ENCODE results near the gene ANKRD12. TPM values are rescaled to one million over a fixed set of nuclear protein-coding genes. Genes with fewer than 3 reads are reported as not detected.

ANKRD12 gene
- total and polyA plus RNA-seq, 4 donors: 10.2 to 108 (median 50.0) TPM

DNA sequence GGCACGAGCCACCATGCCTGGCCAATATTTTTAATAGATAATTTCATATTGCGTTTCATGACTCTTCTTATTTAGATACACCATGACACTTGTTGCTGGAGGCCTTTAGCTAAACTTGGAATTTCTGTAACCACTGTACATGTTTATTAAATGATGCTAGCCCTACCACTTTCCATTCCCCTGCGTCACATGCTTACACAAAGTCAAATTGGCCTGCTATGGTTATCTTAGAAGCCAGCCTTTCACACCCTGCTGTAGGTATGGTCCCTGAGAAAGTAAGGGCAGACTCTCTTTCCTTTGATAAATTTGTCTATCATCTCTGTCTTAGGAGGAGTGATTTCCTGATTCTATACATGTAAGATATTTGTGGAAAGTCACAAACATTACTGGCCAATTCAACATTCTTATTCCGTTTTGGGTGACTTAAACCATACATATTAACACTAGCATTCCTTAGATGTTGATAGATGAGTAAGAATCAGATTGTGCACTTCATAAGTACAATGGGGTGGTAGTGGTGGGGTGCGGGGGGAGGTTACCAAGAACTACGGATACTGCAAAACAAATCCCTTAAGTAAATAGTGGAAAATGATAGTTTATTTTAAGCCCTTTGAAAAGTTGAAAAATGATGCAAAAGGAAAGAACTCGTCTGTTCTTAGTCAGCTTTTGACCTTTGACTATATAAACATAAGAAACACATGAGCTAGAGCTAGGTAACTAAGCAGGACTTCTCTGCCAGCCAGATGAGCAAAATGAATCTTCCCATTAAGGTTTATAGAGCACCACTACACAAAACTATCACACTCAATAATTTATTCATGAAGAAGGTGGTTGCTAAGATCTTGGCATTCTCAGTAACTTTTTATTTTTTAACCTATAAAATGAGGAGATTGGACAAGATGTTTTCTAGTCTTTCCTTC is 42.0 kb upstream of the ANKRD12 start:
- DNase-seq (peak in 2 of 3 donors; percentile 29 to 36), ATAC-seq (ENCODE audit: insufficient read depth, low FRiP score) (no peak)
- Histone ChIP-seq H3K4me1 (ENCODE audit: control insufficient read depth in 5 of 5, insufficient read depth in 5 of 5, low read length in 5 of 5) (peaks cover 0 to 5% (median 0%) of the 10 kb centered on the region in 5 donors), H3K4me3 (no peak overlapping the region), H3K27ac (ENCODE audit: low read depth in 1 of 2, low read length in 1 of 2) (no peak overlapping the region), H3K9me3 (ENCODE audit: control insufficient read depth in 4 of 4, insufficient read depth in 3 of 4, low read length in 3 of 4) (no peaks in the 10 kb centered on the region), H3K27me3 (ENCODE audit: control insufficient read depth in 3 of 3, insufficient read depth in 3 of 3, low read length in 2 of 3) (no peaks in the 10 kb centered on the region), H3K9ac (ENCODE audit: insufficient read depth in 1 of 2, low read length in 2 of 2) (no peak overlapping the region), H3K36me3 (ENCODE audit: control insufficient read depth in 4 of 4, insufficient read depth in 4 of 4, low read length in 4 of 4) (no peaks in the 10 kb centered on the region)
- TF ChIP-seq, protein P1, sequence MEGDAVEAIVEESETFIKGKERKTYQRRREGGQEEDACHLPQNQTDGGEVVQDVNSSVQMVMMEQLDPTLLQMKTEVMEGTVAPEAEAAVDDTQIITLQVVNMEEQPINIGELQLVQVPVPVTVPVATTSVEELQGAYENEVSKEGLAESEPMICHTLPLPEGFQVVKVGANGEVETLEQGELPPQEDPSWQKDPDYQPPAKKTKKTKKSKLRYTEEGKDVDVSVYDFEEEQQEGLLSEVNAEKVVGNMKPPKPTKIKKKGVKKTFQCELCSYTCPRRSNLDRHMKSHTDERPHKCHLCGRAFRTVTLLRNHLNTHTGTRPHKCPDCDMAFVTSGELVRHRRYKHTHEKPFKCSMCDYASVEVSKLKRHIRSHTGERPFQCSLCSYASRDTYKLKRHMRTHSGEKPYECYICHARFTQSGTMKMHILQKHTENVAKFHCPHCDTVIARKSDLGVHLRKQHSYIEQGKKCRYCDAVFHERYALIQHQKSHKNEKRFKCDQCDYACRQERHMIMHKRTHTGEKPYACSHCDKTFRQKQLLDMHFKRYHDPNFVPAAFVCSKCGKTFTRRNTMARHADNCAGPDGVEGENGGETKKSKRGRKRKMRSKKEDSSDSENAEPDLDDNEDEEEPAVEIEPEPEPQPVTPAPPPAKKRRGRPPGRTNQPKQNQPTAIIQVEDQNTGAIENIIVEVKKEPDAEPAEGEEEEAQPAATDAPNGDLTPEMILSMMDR (IDR thresholded peaks at IDR 0.05; ENCODE audit: control extremely low read depth, extremely low read depth): no peak
- WGBS, 2 donors: 64 to 78% methylated on average over 7 of the region's 7 CpGs

DNA sequence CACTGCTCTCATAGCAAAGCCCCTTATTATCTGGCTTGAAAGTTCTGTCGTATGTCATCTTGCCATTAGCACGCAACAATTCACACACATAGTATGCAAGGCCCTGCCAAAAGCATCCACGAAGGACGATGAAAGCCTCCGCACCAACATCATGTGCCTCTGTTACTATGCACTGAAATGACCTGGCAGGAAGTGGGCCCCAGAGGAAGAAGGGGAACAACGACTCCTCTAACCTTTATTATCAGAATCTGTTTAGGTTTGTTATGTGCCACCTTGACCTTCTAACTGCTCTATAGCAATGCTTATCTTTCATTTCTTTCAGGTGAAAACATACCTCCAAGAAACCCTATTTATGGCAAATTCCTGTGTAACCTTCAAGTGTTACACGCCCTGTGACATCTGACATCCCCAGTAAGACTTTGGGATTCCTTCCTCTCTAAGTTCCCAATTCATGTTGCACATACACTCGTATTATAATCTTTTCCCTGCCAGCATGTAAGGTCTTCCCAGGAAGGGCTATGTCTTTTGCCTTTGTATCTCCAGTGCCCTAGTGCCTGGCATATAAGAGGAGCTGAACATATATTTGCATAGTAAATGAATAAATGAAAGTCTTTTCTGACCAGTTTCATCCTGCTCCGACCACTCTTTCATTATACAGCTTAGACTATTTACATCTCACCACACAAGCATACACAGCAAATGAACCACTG is 41.1 kb upstream of the ANKRD12 start:
- TF ChIP-seq, protein P1 (IDR thresholded peaks at IDR 0.05; ENCODE audit: control extremely low read depth, extremely low read depth): no peak
- Histone ChIP-seq H3K9ac (ENCODE audit: insufficient read depth in 1 of 2, low read length in 2 of 2) (no peak overlapping the region), H3K36me3 (ENCODE audit: control insufficient read depth in 4 of 4, insufficient read depth in 4 of 4, low read length in 4 of 4) (no peaks in the 10 kb centered on the region), H3K27me3 (ENCODE audit: control insufficient read depth in 3 of 3, insufficient read depth in 3 of 3, low read length in 2 of 3) (no peaks in the 10 kb centered on the region), H3K9me3 (ENCODE audit: control insufficient read depth in 4 of 4, insufficient read depth in 3 of 4, low read length in 3 of 4) (no peaks in the 10 kb centered on the region), H3K4me1 (ENCODE audit: control insufficient read depth in 5 of 5, insufficient read depth in 5 of 5, low read length in 5 of 5) (peaks cover 0 to 5% (median 0%) of the 10 kb centered on the region in 5 donors), H3K4me3 (no peak overlapping the region), H3K27ac (ENCODE audit: low read depth in 1 of 2, low read length in 1 of 2) (peak overlapping the region in 1 of 2 donors; percentile 56)
- 20 to 45% methylated on average over 9 of the region's 9 CpGs for WGBS, 2 donors
- ATAC-seq (ENCODE audit: insufficient read depth, low FRiP score): no peak
- DNase-seq: peak; percentile 38 to 61 (median 46)

DNA sequence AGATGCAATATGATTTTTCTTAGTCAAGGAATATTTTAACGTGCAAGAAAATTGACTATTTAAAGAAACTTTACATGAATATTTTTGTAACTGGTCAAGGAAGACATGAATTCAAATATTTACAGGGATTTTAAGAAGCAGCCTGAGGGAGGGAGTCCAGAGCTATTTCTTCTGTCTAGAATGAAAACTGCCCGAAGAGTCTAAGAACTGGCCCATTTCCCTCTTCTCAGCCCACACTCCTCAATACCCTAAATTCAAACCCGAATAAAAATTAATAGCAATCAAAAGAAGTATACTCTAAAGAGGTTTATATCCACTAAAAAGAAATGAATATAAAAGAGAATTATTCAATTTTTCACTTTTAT is 40.6 kb upstream of the ANKRD12 start:
- no peaks in the 10 kb centered on the region for H3K27me3 ChIP-seq (ENCODE audit: control insufficient read depth in 3 of 3, insufficient read depth in 3 of 3, low read length in 2 of 3)
- H3K4me3 ChIP-seq: no peak overlapping the region
- no peak overlapping the region for H3K9ac ChIP-seq (ENCODE audit: insufficient read depth in 1 of 2, low read length in 2 of 2)
- no peak overlapping the region for H3K27ac ChIP-seq (ENCODE audit: low read depth in 1 of 2, low read length in 1 of 2)
- no peaks in the 10 kb centered on the region for H3K36me3 ChIP-seq (ENCODE audit: control insufficient read depth in 4 of 4, insufficient read depth in 4 of 4, low read length in 4 of 4)
- H3K9me3 ChIP-seq (ENCODE audit: control insufficient read depth in 4 of 4, insufficient read depth in 3 of 4, low read length in 3 of 4): no peaks in the 10 kb centered on the region
- DNase-seq (no peak), ATAC-seq (ENCODE audit: insufficient read depth, low FRiP score) (no peak)
- TF ChIP-seq, protein P1 (IDR thresholded peaks at IDR 0.05; ENCODE audit: control extremely low read depth, extremely low read depth): no peak
- H3K4me1 ChIP-seq (ENCODE audit: control insufficient read depth in 5 of 5, insufficient read depth in 5 of 5, low read length in 5 of 5): peaks cover 0 to 5% (median 0%) of the 10 kb centered on the region in 5 donors
- WGBS, 2 donors: 83 to 89% methylated on average over 3 of the region's 3 CpGs
